ENCODE results near the gene RPL31.

DNA sequence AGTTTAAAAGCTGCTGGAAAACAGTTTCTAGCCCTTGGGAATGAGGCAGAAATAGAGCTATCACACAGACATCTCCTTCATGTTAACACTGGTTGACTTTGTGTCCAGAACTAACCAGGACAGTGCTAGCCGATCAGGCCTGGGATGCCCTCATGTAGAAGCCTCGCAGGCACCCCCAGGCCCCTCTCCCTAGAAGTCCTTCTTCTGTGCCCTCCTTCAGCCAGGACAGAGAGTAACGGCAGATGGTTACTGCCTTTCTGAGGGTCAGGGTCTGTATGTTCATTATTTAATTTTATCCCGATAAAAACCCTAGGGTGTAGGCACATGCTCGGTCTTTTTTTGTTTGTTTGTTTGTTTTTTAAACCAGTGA, 10.7 kb upstream of the RPL31 start:
- TF ChIP-seq CTCF (IDR thresholded peaks at IDR 0.05; ENCODE audit: poor library complexity) (no peak), EZH2 (IDR thresholded peaks at IDR 0.05; ENCODE audit: borderline replicate concordance) (no peak), EZH2phosphoT487 (IDR thresholded peaks at IDR 0.05; ENCODE audit: low read depth, severe bottlenecking, unreplicated experiment) (no peak)

Data from hepatocyte (in vitro differentiated cells).